Activated naive CD8-positive, alpha-beta T cell treated with anti-CD3 and anti-CD28 coated beads, Interleukin-2, amount 50 U/mL, for 24 hours (primary cell): Measurements from ENCODE around the gene SHISA7.

Experiments
- ATAC-seq: fragments of 150-1000 bp; cut with Tn5 transposase; one replicate; pipeline ENCODE4 v1.10.0; 2021
- DNase-seq: peaks from one replicate; pipeline ENCODE4 v3.0.0; 2021
- H3K27ac Mint-ChIP-seq: one replicate; pipeline ENCODE4 v1.8.0; 2021; ENCODE audit warnings: mild to moderate bottlenecking, mixed read lengths
- H3K27me3 Mint-ChIP-seq: one replicate; pipeline ENCODE4 v1.8.0; 2021; ENCODE audit warnings: mixed read lengths
- H3K36me3 Mint-ChIP-seq: one replicate; pipeline ENCODE4 v1.8.0; 2021; ENCODE audit warnings: low read depth, mixed read lengths
- H3K4me1 Mint-ChIP-seq: one replicate; pipeline ENCODE4 v1.8.0; 2021; ENCODE audit warnings: mixed read lengths
- H3K4me3 Mint-ChIP-seq: one replicate; pipeline ENCODE4 v1.8.0; 2021; ENCODE audit warnings: mild to moderate bottlenecking, moderate library complexity, mixed read lengths
- H3K9me3 Mint-ChIP-seq: one replicate; pipeline ENCODE4 v1.8.0; 2021; ENCODE audit warnings: mixed read lengths

Gene SHISA7

DNA sequence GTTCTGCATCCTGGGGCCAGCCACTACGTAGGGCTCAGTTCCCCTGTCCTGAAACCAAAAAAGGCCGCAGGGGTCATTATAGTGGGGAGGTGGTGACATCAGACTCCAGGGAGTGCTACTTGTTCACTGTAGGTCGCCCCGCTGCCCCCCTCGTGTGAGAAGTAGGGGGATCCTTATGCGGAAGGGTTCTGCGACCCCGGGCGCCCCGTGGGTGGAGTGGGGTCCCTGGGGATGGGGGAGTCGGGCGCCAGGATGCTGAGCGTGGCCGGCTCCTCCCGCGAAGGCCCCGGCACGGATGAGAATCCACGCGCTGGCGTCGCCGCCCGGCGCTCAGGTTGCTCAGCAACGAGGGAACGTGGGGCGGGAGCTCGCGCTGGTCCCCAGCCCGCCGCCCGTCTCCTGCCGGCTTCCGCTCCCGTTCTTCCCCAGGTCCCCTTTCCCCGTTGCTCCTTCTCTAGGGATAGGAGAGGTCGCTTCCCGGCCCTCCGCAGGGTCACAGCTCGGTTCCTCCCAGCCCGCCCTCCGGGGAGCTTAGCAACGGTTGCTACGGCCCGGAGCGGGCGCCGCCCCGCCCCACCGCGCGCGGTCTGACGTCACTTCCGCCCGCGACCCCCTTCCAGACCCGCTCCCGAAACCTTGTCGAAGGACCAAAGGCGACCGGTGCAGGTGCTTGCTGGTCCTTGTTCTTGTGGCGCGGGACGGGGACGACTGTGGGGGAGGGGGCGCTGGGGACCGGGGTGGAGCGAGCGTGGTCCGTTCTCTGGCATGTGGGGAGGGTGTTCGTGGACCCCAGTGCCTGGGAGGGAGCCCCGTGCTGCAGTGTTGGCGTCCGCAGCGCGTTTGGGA, 41.7 kb upstream of the SHISA7 start, which contains the start of gene NAT14:
Gene NAT14, plus strand, starts transcription at position 596 of the 846 bp plus-strand sequence. CDS start 521 bp downstream, outside the sequence.
- Mint-ChIP-seq H3K4me3 (peak within 1 kb of the TSS; percentile 78), H3K9me3 (no peaks in the 10 kb centered on the region), H3K27me3 (no peaks in the 10 kb centered on the region), H3K4me1 (peaks cover 21% of the 10 kb centered on the region), H3K36me3 (no peaks in the 10 kb centered on the region), H3K27ac (peak within 1 kb of the TSS; percentile 81)
- DNase-seq (peak; percentile 78), ATAC-seq (peak; percentile 67)

- H3K9me3 Mint-ChIP-seq = no peaks in the 10 kb centered on the region
- no peaks in the 10 kb centered on the region for H3K27me3 Mint-ChIP-seq
- DNase-seq (no peak), ATAC-seq (no peak)
- no peaks in the 10 kb centered on the region for H3K36me3 Mint-ChIP-seq
- H3K27ac Mint-ChIP-seq = no peak overlapping the region
- peaks cover 24% of the 10 kb centered on the region for H3K4me1 Mint-ChIP-seq
- peak overlapping the region; percentile 51 for H3K4me3 Mint-ChIP-seq
Measured at GRCh38 chr19:55483706-55484592, 40.8 kb upstream of the SHISA7 start.

GRCh38 chr19:55482967-55483705, 40.0 kb upstream of the SHISA7 start:
- no peak overlapping the region for H3K27ac Mint-ChIP-seq
- peaks cover 31% of the 10 kb centered on the region for H3K4me1 Mint-ChIP-seq
- H3K4me3 Mint-ChIP-seq = no peak overlapping the region
- H3K36me3 Mint-ChIP-seq = no peaks in the 10 kb centered on the region
- ATAC-seq = no peak
- DNase-seq = no peak
- H3K27me3 Mint-ChIP-seq = no peaks in the 10 kb centered on the region
- no peaks in the 10 kb centered on the region for H3K9me3 Mint-ChIP-seq

DNA sequence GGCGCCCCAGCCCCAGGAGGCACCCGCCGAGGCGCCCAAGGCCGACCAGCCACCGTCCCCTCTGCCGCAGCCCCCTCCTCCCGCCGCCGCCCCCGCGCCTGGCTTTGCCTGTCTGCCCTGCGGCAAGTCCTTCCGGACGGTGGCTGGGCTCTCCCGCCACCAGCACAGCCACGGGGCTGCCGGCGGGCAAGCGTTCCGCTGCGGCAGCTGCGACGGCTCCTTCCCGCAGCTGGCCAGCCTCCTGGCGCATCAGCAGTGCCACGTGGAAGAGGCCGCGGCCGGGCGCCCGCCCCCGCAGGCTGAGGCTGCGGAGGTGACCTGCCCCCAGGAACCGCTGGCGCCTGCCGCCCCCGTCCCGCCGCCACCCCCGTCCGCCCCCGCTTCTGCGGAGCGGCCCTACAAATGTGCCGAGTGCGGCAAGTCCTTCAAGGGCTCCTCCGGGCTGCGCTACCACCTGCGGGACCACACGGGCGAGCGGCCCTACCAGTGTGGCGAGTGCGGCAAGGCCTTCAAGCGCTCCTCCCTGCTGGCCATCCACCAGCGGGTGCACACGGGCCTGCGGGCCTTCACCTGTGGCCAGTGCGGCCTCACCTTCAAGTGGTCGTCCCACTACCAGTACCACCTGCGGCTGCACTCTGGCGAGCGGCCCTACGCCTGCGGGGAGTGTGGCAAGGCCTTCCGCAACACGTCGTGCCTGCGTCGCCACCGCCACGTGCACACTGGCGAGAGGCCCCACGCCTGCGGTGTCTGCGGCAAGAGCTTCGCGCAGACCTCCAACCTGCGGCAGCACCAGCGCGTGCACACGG, 39.3 kb upstream of the SHISA7 start:
- DNase-seq (no peak), ATAC-seq (no peak)
- Mint-ChIP-seq H3K4me3 (no peak overlapping the region), H3K27ac (no peak overlapping the region), H3K36me3 (no peaks in the 10 kb centered on the region), H3K4me1 (peaks cover 32% of the 10 kb centered on the region), H3K27me3 (no peaks in the 10 kb centered on the region), H3K9me3 (no peaks in the 10 kb centered on the region)

DNA sequence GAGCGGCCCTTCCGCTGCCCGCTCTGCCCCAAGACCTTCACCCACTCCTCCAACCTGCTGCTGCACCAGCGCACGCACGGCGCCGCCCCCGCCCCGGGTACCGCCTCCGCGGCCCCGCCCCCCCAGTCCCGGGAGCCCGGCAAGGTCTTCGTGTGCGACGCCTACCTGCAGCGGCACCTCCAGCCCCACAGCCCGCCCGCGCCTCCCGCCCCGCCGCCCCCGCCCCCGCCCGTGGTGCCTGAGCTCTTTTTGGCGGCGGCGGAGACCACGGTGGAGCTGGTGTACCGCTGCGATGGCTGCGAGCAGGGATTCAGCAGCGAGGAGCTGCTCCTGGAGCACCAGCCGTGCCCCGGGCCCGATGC, 38.7 kb upstream of the SHISA7 start:
- H3K4me3 Mint-ChIP-seq = no peak overlapping the region
- no peaks in the 10 kb centered on the region for H3K36me3 Mint-ChIP-seq
- no peak for DNase-seq
- H3K4me1 Mint-ChIP-seq = peaks cover 30% of the 10 kb centered on the region
- H3K9me3 Mint-ChIP-seq = no peaks in the 10 kb centered on the region
- H3K27me3 Mint-ChIP-seq = no peaks in the 10 kb centered on the region
- no peak overlapping the region for H3K27ac Mint-ChIP-seq
- no peak for ATAC-seq

DNA sequence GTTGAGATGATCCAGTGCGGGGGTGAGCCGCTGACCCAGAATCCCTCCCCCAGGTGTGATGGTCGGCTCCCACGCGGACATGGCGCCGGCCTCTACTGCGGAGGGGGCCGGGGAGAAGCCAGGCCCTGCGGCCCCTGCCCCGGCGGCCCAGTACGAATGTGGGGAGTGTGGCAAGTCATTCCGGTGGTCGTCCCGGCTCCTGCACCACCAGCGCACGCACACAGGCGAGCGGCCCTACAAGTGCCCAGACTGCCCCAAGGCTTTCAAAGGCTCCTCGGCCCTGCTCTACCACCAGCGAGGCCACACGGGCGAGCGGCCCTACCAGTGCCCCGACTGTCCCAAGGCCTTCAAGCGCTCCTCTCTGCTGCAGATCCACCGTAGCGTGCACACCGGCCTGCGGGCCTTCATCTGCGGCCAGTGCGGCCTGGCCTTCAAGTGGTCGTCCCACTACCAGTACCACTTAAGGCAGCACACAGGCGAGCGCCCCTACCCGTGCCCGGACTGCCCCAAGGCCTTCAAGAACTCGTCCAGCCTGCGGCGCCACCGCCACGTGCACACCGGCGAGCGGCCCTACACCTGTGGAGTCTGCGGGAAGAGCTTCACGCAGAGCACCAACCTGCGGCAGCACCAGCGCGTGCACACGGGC, 38.2 kb upstream of the SHISA7 start:
- DNase-seq (no peak), ATAC-seq (no peak)
- no peaks in the 10 kb centered on the region for H3K36me3 Mint-ChIP-seq
- H3K9me3 Mint-ChIP-seq = no peaks in the 10 kb centered on the region
- no peak overlapping the region for H3K27ac Mint-ChIP-seq
- no peak overlapping the region for H3K4me3 Mint-ChIP-seq
- no peaks in the 10 kb centered on the region for H3K27me3 Mint-ChIP-seq
- peaks cover 30% of the 10 kb centered on the region for H3K4me1 Mint-ChIP-seq

DNA sequence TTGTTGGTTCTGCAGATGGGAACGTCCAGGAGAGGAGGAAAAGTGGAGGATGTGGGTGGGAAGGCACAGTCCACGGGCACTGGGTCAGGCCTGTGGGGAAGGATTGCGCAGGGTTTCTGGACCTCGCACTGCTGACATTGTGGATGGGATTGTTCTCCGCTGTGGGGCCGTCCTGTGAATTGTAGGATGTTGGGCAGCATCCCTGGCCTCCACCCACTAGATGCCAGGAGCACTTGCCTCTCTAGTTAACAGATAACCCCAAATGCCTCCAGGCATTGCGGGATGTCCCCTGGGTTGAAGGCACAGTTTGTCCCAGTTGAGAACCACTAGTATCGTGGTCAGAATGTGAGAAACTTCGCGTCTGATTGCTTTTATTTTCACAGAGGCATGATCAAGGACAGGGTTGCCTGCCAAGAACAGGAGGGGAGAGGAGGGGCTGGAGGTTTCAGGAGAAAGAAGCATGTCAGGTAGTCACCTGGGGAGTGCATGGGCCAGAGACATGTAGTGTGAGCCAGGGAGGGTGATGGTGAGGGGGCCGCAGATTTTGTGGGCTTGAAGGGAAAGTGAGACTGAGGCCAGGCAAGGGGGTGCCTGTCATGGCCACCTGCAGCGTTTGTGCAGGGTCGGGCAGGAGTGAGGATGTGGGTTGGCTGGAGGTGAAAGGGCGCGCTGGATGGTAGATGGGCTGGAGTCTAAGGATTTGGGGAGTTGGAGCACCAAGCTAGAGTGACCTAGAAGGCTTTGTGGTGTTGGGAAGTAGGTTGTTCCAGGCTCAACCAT, 36.5 kb upstream of the SHISA7 start:
- peak overlapping the region; percentile 6 for H3K27ac Mint-ChIP-seq
- ATAC-seq (no peak), DNase-seq (no peak)
- H3K27me3 Mint-ChIP-seq = no peaks in the 10 kb centered on the region
- no peaks in the 10 kb centered on the region for H3K9me3 Mint-ChIP-seq
- H3K4me1 Mint-ChIP-seq = peaks cover 33% of the 10 kb centered on the region
- no peak overlapping the region for H3K4me3 Mint-ChIP-seq
- H3K36me3 Mint-ChIP-seq = no peaks in the 10 kb centered on the region

DNA sequence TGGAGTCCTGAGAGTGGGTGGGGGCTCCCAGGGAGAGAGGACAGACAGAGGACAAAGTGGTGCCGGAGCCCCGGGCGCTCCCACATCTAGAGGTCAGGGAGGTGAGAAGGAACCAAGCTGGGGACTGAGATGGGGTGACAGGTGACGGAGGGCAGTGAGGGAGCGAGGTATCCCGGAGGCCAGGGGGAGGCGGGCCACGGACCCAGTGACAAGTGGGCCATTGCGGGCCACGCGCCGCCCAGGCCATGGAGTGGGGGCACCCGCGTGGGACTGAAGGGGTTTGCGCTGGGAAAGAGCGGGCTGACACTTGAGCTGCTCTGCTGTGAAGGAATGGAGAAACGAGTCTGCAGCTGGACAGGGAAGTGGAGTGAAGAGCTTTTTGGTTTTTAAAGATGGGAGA, 35.9 kb upstream of the SHISA7 start:
- H3K4me3 Mint-ChIP-seq = no peak overlapping the region
- peaks cover 33% of the 10 kb centered on the region for H3K4me1 Mint-ChIP-seq

DNA sequence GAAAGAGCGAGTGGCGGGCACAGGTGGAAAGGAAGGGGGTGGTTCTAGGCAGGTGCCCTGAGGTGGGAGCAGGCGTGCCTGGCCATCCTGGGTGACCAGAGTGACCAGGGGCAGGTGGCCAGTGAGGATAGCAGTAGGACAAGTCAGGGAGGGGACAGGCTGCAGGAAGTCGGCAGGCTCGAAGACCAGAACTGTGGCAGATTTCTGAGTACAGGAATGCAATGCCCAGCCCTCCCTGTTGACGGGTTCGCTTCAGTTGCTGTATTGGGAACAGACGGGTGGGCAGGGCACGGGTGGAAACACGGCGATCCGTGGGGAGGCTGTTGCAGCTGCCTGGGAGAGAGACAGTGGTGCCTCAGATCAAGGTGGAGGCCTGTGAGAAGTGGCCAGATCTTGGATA, 35.3 kb upstream of the SHISA7 start:
- Mint-ChIP-seq H3K4me3 (peak overlapping the region; percentile 90), H3K27me3 (no peaks in the 10 kb centered on the region), H3K36me3 (no peaks in the 10 kb centered on the region), H3K9me3 (no peaks in the 10 kb centered on the region), H3K4me1 (peaks cover 33% of the 10 kb centered on the region), H3K27ac (peak overlapping the region; percentile 6)
- ATAC-seq = no peak
- DNase-seq = no peak

More for the DNA sequence above, 35.9 kb upstream of the SHISA7 start:
- H3K9me3 Mint-ChIP-seq = no peaks in the 10 kb centered on the region
- no peak for ATAC-seq
- DNase-seq = no peak
- peak overlapping the region; percentile 6 for H3K27ac Mint-ChIP-seq
- no peaks in the 10 kb centered on the region for H3K27me3 Mint-ChIP-seq
- H3K36me3 Mint-ChIP-seq = no peaks in the 10 kb centered on the region

- no peaks in the 10 kb centered on the region for H3K36me3 Mint-ChIP-seq
- DNase-seq = no peak
- no peak overlapping the region for H3K27ac Mint-ChIP-seq
- H3K4me3 Mint-ChIP-seq = peak overlapping the region; percentile 90
- no peaks in the 10 kb centered on the region for H3K9me3 Mint-ChIP-seq
- no peak for ATAC-seq
- peaks cover 33% of the 10 kb centered on the region for H3K4me1 Mint-ChIP-seq
- no peaks in the 10 kb centered on the region for H3K27me3 Mint-ChIP-seq
Measured at GRCh38 chr19:55477905-55478304, 34.8 kb upstream of the SHISA7 start.

GRCh38 chr19:55476100-55476775, 33.1 kb upstream of the SHISA7 start, which contains the start of gene ZNF628:
Gene ZNF628 (plus strand): TSS chr19:55476617. CDS start chr19:55479911, 3,294 bp downstream.
- DNase-seq = peak; percentile 98
- Mint-ChIP-seq H3K9me3 (no peaks in the 10 kb centered on the region), H3K27me3 (no peaks in the 10 kb centered on the region), H3K4me1 (peaks cover 33% of the 10 kb centered on the region), H3K36me3 (no peaks in the 10 kb centered on the region), H3K4me3 (peak within 1 kb of the TSS; percentile 90), H3K27ac (peak within 1 kb of the TSS; percentile 94)
- ATAC-seq = peak; percentile 93
